H1 (cell line): ENCODE results near the gene MYBPC3. TPM values are rescaled to one million over a fixed set of nuclear protein-coding genes. Genes with fewer than 3 reads are reported as not detected.

Source experiments
- CTCF ChIA-PET: fragments of 300-600 bp; sonication (Branson Sonifier 250); formaldehyde crosslinking; loops from one replicate; lab custom pipeline; 2021; ENCODE audit not compliant: partially characterized antibody; lab: Charles Lee
- POLR2A ChIA-PET: fragments of 300-600 bp; sonication (Branson Sonifier 250); formaldehyde crosslinking; loops from one replicate; lab custom pipeline; 2021; ENCODE audit warnings: inconsistent platforms; ENCODE audit not compliant: partially characterized antibody; lab: Charles Lee
- DNase-seq, 2 experiments: peaks; one replicate each; pipeline versions ENCODE4 v3.0.0 to v3.0.0-alpha.2; 2010 to 2022; ENCODE audit warnings: low spot score in 2 of 2, low read depth in 1 of 2, mixed read lengths in 1 of 2
- FAIRE-seq: peaks from 2 replicates; lab custom pipeline; 2011; peaks lifted over from hg19 to GRCh38; lab: Jason Lieb, UNC
- H2AFZ ChIP-seq: 2 replicates; pipeline ENCODE4 v1.8.1; 2012; ENCODE audit warnings: low read length, inconsistent platforms
- H2AK5ac ChIP-seq: 2 replicates; pipeline ENCODE4 v1.6.1; 2013; ENCODE audit warnings: low read depth, low read length
- H2BK120ac ChIP-seq: replicated peaks from 2 replicates; pipeline ENCODE3; 2013; ENCODE audit warnings: low read depth, low read length, inconsistent platforms
- H2BK12ac ChIP-seq: 2 replicates; pipeline ENCODE4 v1.6.1; 2013; ENCODE audit warnings: low read depth, low read length
- H2BK15ac ChIP-seq: 2 replicates; pipeline ENCODE4 v1.6.1; 2013; ENCODE audit warnings: low read length
- H2BK20ac ChIP-seq: 2 replicates; pipeline ENCODE4 v1.6.1; 2013; ENCODE audit warnings: low read length
- H2BK5ac ChIP-seq: 2 replicates; pipeline ENCODE4 v1.6.1; 2013; ENCODE audit warnings: low read depth, low read length
- H3K14ac ChIP-seq: 2 replicates; pipeline ENCODE4 v1.6.1; 2013; ENCODE audit warnings: inconsistent platforms; ENCODE audit not compliant: insufficient read length
- H3K18ac ChIP-seq: 2 replicates; pipeline ENCODE4 v1.6.1; 2013; ENCODE audit warnings: low read length; ENCODE audit errors: extremely low read depth
- H3K23ac ChIP-seq: 2 replicates; pipeline ENCODE4 v1.6.1; 2013; ENCODE audit warnings: inconsistent platforms; ENCODE audit not compliant: insufficient read length
- H3K23me2 ChIP-seq: 2 replicates; pipeline ENCODE4 v1.6.1; 2013; ENCODE audit warnings: low read depth, low read length
- H3K27ac ChIP-seq: 2 replicates; pipeline ENCODE4 v1.6.1; 2011; ENCODE audit warnings: low read depth, low read length, inconsistent platforms
- H3K27me3 ChIP-seq, 4 experiments: replicated peaks in 1 of 4; 1 replicate in 1 of 4; 2 replicates in 3 of 4; pipeline versions ENCODE4 v1.6.1 to v1.8.1; 2011 to 2013; ENCODE audit warnings: low read length in 3 of 4, mild to moderate bottlenecking in 3 of 4, inconsistent platforms in 2 of 4, mixed read lengths in 2 of 4, moderate library complexity in 1 of 4; ENCODE audit not compliant: control insufficient read depth in 3 of 4, insufficient read depth in 3 of 4; ENCODE audit errors: extremely low read depth in 1 of 4
- H3K36me3 ChIP-seq, 4 experiments: 2 replicates each; pipeline versions ENCODE4 v1.6.1 to v1.8.1; 2011 to 2013; ENCODE audit warnings: mild to moderate bottlenecking in 4 of 4, low read length in 3 of 4, moderate library complexity in 2 of 4, control low read depth in 1 of 4, inconsistent platforms in 1 of 4; ENCODE audit not compliant: insufficient read depth in 4 of 4, control insufficient read depth in 2 of 4
- H3K4ac ChIP-seq: replicated peaks from 2 replicates; pipeline ENCODE3; 2013; ENCODE audit warnings: low read length, low read depth, mixed read lengths, inconsistent platforms; ENCODE audit not compliant: insufficient read length
- H3K4me1 ChIP-seq, 4 experiments: replicated peaks in 1 of 4; 1 replicate in 1 of 4; 2 replicates in 3 of 4; pipeline versions ENCODE4 v1.6.1 to v1.8.1; 2011 to 2013; ENCODE audit warnings: low read length in 3 of 4, inconsistent platforms in 2 of 4, mixed read lengths in 1 of 4; ENCODE audit not compliant: insufficient read depth in 4 of 4, control insufficient read depth in 3 of 4
- H3K4me2 ChIP-seq, 2 experiments: 2 replicates each; pipeline versions ENCODE4 v1.6.1 to v1.8.1; 2011 to 2013; ENCODE audit warnings: low read depth in 2 of 2, low read length in 2 of 2, control low read depth in 1 of 2, inconsistent platforms in 1 of 2, mild to moderate bottlenecking in 1 of 2; ENCODE audit not compliant: insufficient read depth in 1 of 2
- H3K4me3 ChIP-seq, 4 experiments: fragments of 200-600, 300-600 bp in 1 of 4; sonication (generic), shearing (Covaris generic), sonication (Bioruptor Twin) in 1 of 4; 2 replicates each; pipeline versions ENCODE4 v1.5.1 to v1.8.1; 2011 to 2016; ENCODE audit warnings: low read length in 4 of 4, low read depth in 3 of 4, control low read depth in 2 of 4, inconsistent platforms in 2 of 4, mild to moderate bottlenecking in 2 of 4, mixed read lengths in 1 of 4, moderate library complexity in 1 of 4; ENCODE audit not compliant: insufficient read depth in 2 of 4; ENCODE audit errors: extremely low read depth in 1 of 4
- H3K56ac ChIP-seq: replicated peaks from 2 replicates; pipeline ENCODE3; 2013; ENCODE audit warnings: low read depth, mild to moderate bottlenecking, mixed read lengths, low read length, inconsistent platforms; ENCODE audit not compliant: insufficient read length
- H3K79me1 ChIP-seq: 2 replicates; pipeline ENCODE4 v1.6.1; 2013; ENCODE audit warnings: low read depth, low read length, control low read depth
- H3K79me2 ChIP-seq, 2 experiments: 2 replicates each; pipeline versions ENCODE4 v1.6.1 to v1.8.1; 2012 to 2013; ENCODE audit warnings: low read length in 2 of 2, mild to moderate bottlenecking in 2 of 2, inconsistent platforms in 1 of 2; ENCODE audit not compliant: insufficient read depth in 2 of 2, control insufficient read depth in 1 of 2
- H3K9ac ChIP-seq, 4 experiments: replicated peaks in 1 of 4; 1 replicate in 1 of 4; 2 replicates in 3 of 4; pipeline versions ENCODE4 v1.6.1 to v1.8.1; 2011 to 2013; ENCODE audit warnings: low read depth in 3 of 4, low read length in 3 of 4, control low read depth in 2 of 4, mild to moderate bottlenecking in 2 of 4, moderate library complexity in 2 of 4, inconsistent platforms in 1 of 4; ENCODE audit errors: extremely low read depth in 1 of 4
- H3K9me3 ChIP-seq, 2 experiments: 2 replicates each; pipeline versions ENCODE4 v1.6.1 to v1.8.1; 2012 to 2013; ENCODE audit warnings: mild to moderate bottlenecking in 2 of 2, moderate library complexity in 2 of 2, control low read depth in 1 of 2, inconsistent platforms in 1 of 2, low read depth in 1 of 2, low read length in 1 of 2, mixed read lengths in 1 of 2; ENCODE audit not compliant: insufficient read depth in 2 of 2
- H4K20me1 ChIP-seq, 2 experiments: replicated peaks in 1 of 2; 2 replicates each; pipeline versions ENCODE3 to v1.8.1; 2011 to 2013; ENCODE audit warnings: inconsistent platforms in 2 of 2, low read length in 2 of 2, mild to moderate bottlenecking in 1 of 2; ENCODE audit not compliant: insufficient read depth in 2 of 2, control insufficient read depth in 1 of 2
- H4K5ac ChIP-seq: 2 replicates; pipeline ENCODE4 v1.6.1; 2013; ENCODE audit warnings: low read length, low read depth, mixed read lengths, inconsistent platforms; ENCODE audit not compliant: insufficient read length
- H4K8ac ChIP-seq: 2 replicates; pipeline ENCODE4 v1.8.0; 2013; ENCODE audit warnings: mild to moderate bottlenecking, moderate library complexity, low read length, inconsistent platforms; ENCODE audit not compliant: insufficient read depth; ENCODE audit errors: extremely low read depth
- H4K91ac ChIP-seq: replicated peaks from 2 replicates; pipeline ENCODE3; 2013; ENCODE audit warnings: low read length, mixed read lengths, inconsistent platforms; ENCODE audit not compliant: insufficient read length
- MAFK ChIP-seq: IDR thresholded peaks from 2 replicates; pipeline ENCODE4 v1.6.1; 2012; ENCODE audit warnings: low read depth, mild to moderate bottlenecking, improper control_type of control experiment, low read length
- SP4 ChIP-seq: IDR thresholded peaks from 2 replicates; pipeline ENCODE4 v1.6.1; 2012; ENCODE audit warnings: low read length, inconsistent platforms
- YY1 ChIP-seq: IDR thresholded peaks from 2 replicates; pipeline ENCODE4 v1.6.1; 2011; ENCODE audit warnings: low read depth, mild to moderate bottlenecking, low read length
- WGBS, 2 experiments: shearing (Covaris generic) in 1 of 2; methylation state at CpG; one replicate each; pipeline versions ENCODE4 v1.1.6 to v1.1.7; 2013 to 2015; ENCODE audit warnings: low lambda C conversion rate in 2 of 2, mixed read lengths in 2 of 2, inconsistent platforms in 1 of 2, low coverage in 1 of 2, missing lambda C conversion rate in 1 of 2; ENCODE audit not compliant: insufficient replicate concordance in 2 of 2, insufficient coverage in 1 of 2, insufficient read length in 1 of 2; ENCODE audit errors: extremely low coverage in 1 of 2, missing lambda C conversion rate in 1 of 2; 5-methylcytosine and 5-hydroxymethylcytosine counted together
- polyA plus RNA-seq, 7 experiments: library from polyadenylated mRNA; depleted of rRNA in 3 of 7; stranded (reverse) in 5 of 7; unstranded in 2 of 7; fragments of >200 nt in 5 of 7; fragments of 200-250 nt in 2 of 7; gene quantifications; 1 replicate in 5 of 7; 2 replicates in 1 of 7; 4 replicates in 1 of 7; pipeline versions ENCODE4 v1.2.1 to v1.2.3, GENCODE V29; 2011 to 2013; ENCODE audit warnings: missing spikeins in 2 of 7, mixed read lengths in 2 of 7
- total RNA-seq: library from RNA; stranded (reverse); fragmentation: NEBNext Ultra II Directional; extraction: Animal tissue kit (Norgen Biotek cat#: 25700); gene quantifications from 2 replicates; pipeline ENCODE4 v1.2.1, GENCODE V29; 2021

The MYBPC3 gene
- total and polyA plus RNA-seq, 2 of the 8 experiments (the other 6 are each of a cell fraction or from before 2014, with no cell fraction given), result 0.05 TPM; not detected in 1

DNA sequence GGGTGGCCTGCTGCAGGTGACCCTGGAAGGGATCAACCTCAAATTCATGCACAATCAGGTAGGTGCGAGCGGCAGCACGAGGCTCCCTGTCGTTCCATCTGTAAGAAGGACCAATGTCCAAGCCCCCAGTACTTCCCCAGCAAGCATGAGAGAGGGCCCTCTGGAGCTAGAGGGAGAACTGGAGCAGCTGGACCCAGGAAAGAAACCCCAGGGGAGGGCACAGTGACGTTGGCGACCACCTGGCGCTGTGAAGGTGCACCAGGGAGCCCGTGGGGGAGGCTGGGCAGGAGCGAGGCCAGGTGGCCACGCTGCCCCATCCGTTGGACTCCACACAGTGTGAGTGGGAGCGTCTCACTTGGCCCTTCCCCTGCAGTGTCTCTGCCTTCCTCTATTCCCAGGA lies 28.0 kb downstream of the MYBPC3 start:
- DNase-seq, result no peak
- H3K36me3 ChIP-seq, result peaks cover 0 to 19% (median 8%) of the 10 kb centered on the region in 4 experiments; a peak in 4 of 8 replicates
- no peak overlapping the region for H3K18ac ChIP-seq
- H3K27me3 ChIP-seq, result no peaks in the 10 kb centered on the region
- H2BK12ac ChIP-seq, result no peak overlapping the region
- TF ChIP-seq MAFK (no peak), SP4 (no peak), YY1 (no peak)
- H2BK15ac ChIP-seq, result no peak overlapping the region
- ChIA-PET CTCF (interaction anchor here (0.6 to 5.5 kb wide), 5 partner anchors 17 to 37 kb away, joined by 3 to 32 read pairs (median 5); no protein-coding TSS in a partner anchor), POLR2A (no interaction called here)
- no peak overlapping the region for H2AFZ ChIP-seq
- no peak overlapping the region for H3K4ac ChIP-seq
- no peaks in the 10 kb centered on the region for H3K9me3 ChIP-seq
- no peak overlapping the region for H2AK5ac ChIP-seq
- no peak overlapping the region for H3K9ac ChIP-seq
- H3K79me2 ChIP-seq, result no peaks in the 10 kb centered on the region
- 92% methylated on average over 12 of the region's 12 CpGs; no CpG with 5 or more reads in 1 of the 2 experiments for WGBS, 2 experiments
- H3K14ac ChIP-seq, result no peak overlapping the region
- no peaks in the 10 kb centered on the region; the same call in 1 of the 2 replicates for H3K79me1 ChIP-seq
- peaks cover 0 to under 1% of the 10 kb centered on the region in 2 experiments for H4K20me1 ChIP-seq
- H2BK5ac ChIP-seq, result no peak overlapping the region
- no peak for FAIRE-seq
- H4K5ac ChIP-seq, result no peak overlapping the region
- H3K4me3 ChIP-seq, result no peak overlapping the region
- no peak overlapping the region for H4K8ac ChIP-seq
- H2BK120ac ChIP-seq, result no peak overlapping the region
- H3K4me1 ChIP-seq, result no peaks in the 10 kb centered on the region
- no peak overlapping the region for H3K27ac ChIP-seq
- no peaks in the 10 kb centered on the region for H3K23me2 ChIP-seq
- H4K91ac ChIP-seq, result no peak overlapping the region
- no peak overlapping the region for H3K56ac ChIP-seq
- H2BK20ac ChIP-seq, result no peak overlapping the region
- H3K4me2 ChIP-seq, result no peak overlapping the region
- no peak overlapping the region for H3K23ac ChIP-seq
